Left kidney (tissue), 8 donors: ENCODE results near the gene EIPR1. TPM values are rescaled to one million over a fixed set of nuclear protein-coding genes. Genes with fewer than 3 reads are reported as not detected.

Experiments
- DNase-seq: peaks from one replicate; pipeline ENCODE4 v3.0.0-alpha.2; 2013
- long read RNA-seq, 8 donors: transcript quantifications; one replicate each; lab custom pipeline, GENCODE V29; 2026
- polyA plus RNA-seq: library from polyadenylated mRNA; unstranded; fragments of 120-200 nt; gene quantifications from one replicate; pipeline ENCODE4 v1.2.1, GENCODE V29; 2013; ENCODE audit not compliant: insufficient read length

EIPR1 gene
- 26.3 TPM for polyA plus RNA-seq
- long read RNA-seq, donor 1, transcript EIPR1-201 (9 exons, 1,766 nt): major isoform, 9 of 9 reads
- long read RNA-seq, donor 1, partial matches to known transcripts: 0 of 9 reads
- long read RNA-seq, donor 1, other reads (novel, unspliced or antisense): 0 of 9 reads
- long read RNA-seq, donor 2, transcript EIPR1-201 (9 exons, 1,766 nt): major isoform, 11 of 11 reads
- long read RNA-seq, donor 2, partial matches to known transcripts: 0 of 11 reads
- long read RNA-seq, donor 2, other reads (novel, unspliced or antisense): 0 of 11 reads
- long read RNA-seq, donor 3, transcript EIPR1-201 (9 exons, 1,766 nt): major isoform, 6 of 27 reads
- long read RNA-seq, donor 3, partial matches to known transcripts: 12 of 27 reads
- long read RNA-seq, donor 3, other reads (novel, unspliced or antisense): 5 of 27 reads
- long read RNA-seq, donor 4, partial matches to known transcripts: 0 of 2 reads
- long read RNA-seq, donor 4, other reads (novel, unspliced or antisense): 0 of 2 reads
- long read RNA-seq, donor 5, transcript EIPR1-201 (9 exons, 1,766 nt): major isoform, 17 of 19 reads
- long read RNA-seq, donor 5, partial matches to known transcripts: 0 of 19 reads
- long read RNA-seq, donor 5, other reads (novel, unspliced or antisense): 0 of 19 reads
- long read RNA-seq, donor 6, transcript EIPR1-201 (9 exons, 1,766 nt): major isoform, 9 of 10 reads
- long read RNA-seq, donor 6, partial matches to known transcripts: 0 of 10 reads
- long read RNA-seq, donor 6, other reads (novel, unspliced or antisense): 0 of 10 reads
- long read RNA-seq, donor 7, transcript EIPR1-201 (9 exons, 1,766 nt): major isoform, 12 of 14 reads
- long read RNA-seq, donor 7, partial matches to known transcripts: 0 of 14 reads
- long read RNA-seq, donor 7, other reads (novel, unspliced or antisense): 0 of 14 reads
- long read RNA-seq, donor 8, transcript EIPR1-201 (9 exons, 1,766 nt): major isoform, 5 of 5 reads
- long read RNA-seq, donor 8, partial matches to known transcripts: 0 of 5 reads
- long read RNA-seq, donor 8, other reads (novel, unspliced or antisense): 0 of 5 reads

- DNase-seq: peak; percentile 98
Observed at GRCh38 chr2:3377612-3378432, at the start of gene EIPR1. Gene EIPR1, minus strand, starts transcription at chr2:3377818. Its CDS starts 129 bp downstream, at chr2:3377689.

- DNase-seq: no peak
Observed at GRCh38 chr2:3427272-3427671, 49.7 kb upstream of the EIPR1 start.

DNA sequence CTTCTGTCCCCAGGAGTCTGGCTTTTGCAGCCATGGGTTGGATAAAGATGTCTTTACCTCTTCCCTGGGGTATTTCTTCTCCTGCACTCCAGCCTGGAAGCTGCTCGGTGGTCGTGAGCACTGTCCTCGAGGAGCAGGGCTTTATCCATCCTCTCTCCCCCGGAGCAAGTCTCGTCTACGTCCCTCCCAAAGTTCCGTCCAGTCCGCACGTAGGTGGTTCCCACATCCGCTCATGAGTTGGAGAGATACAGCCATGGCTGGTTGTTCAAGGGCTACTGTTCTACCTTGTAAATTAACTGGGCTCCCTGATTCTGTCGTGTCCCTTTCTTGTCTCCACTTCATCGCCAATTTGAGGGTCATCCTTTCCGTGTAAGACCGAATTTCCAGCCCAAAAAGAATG lies 49.0 kb upstream of the EIPR1 start:
- no peak for DNase-seq

DNA sequence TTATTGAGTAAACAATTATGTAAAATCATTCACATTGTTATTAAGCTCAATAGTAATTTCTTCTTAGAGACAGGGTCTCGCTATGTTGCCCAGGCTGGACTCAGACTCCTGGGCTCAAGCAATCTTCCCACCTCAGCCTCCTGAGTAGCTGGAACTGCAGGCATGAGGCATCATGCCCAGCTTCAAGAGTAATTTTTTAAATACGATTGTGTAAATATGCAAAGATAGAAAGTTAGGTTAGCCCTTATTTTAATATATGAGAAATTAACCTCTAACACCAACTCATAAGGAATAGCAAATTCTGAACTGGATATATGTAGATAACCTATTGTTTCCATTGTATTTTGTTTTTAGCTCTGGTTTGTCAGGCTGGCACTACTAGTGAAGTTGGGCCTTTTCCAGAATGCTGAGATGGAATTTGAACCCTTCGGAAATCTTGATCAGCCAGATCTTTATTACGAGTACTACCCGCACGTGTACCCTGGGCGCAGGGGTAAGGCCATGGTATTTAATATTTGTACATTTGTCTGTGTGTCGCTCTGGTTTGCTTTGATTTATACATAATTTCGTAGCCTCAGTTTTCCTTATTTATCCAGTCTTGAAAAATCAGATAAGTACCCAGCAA lies 46.7 kb upstream of the EIPR1 start:
- DNase-seq: no peak

- no peak for DNase-seq
Observed at GRCh38 chr2:3423492-3424170, 46.0 kb upstream of the EIPR1 start.

DNA sequence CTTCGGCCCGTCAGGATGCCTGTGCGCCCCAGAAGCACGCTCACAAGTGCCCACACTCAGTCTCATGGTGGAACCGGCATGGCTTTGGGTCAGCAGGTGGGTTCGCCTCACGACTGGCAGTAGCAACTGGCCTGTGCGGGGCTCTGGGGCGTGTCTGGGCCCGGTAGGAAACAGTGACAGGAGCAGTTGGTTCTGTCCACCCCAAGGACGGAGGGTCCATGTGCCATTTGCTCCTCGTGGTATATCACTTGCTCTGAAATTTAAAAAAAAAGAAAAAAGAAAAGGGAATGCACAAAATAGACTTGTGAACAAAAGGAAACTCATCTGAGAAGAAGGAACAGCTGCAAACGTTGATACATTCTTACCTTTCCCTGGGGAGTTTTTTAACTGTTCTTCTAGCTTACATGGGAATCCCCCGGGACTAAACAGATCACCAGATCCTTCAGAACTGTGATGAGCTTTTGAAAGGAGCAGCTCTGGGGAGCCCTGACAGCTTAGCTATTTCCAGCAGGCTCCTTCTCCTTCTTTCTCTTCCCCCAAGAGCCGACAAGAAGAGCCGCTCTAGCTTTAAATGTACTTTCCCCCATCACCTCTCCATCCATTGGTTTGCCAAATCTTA lies 44.7 kb upstream of the EIPR1 start:
- DNase-seq: no peak

DNA sequence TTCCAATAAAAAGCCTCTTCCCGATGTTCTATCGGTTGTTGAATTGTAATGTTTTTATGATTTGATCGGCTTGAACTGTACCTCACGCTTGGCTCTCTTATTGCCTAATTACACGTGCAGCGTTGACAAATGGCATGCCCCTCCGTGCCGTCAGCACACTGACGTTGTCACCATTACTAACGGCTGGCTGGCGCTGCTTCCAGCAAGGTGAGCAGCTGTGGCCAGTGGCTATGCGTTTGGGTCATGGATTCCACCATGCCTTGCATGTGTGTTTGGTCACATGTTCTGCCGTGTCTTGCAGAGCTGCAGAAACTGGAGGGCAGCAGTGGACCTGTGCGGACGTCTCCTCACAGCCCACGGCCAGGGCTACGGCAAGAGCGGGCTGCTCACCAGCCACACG lies 44.0 kb upstream of the EIPR1 start:
- no peak for DNase-seq

- no peak for DNase-seq
Observed at GRCh38 chr2:3420769-3421397, 43.3 kb upstream of the EIPR1 start.

- DNase-seq: no peak
Observed at GRCh38 chr2:3420076-3420768, 42.6 kb upstream of the EIPR1 start.

DNA sequence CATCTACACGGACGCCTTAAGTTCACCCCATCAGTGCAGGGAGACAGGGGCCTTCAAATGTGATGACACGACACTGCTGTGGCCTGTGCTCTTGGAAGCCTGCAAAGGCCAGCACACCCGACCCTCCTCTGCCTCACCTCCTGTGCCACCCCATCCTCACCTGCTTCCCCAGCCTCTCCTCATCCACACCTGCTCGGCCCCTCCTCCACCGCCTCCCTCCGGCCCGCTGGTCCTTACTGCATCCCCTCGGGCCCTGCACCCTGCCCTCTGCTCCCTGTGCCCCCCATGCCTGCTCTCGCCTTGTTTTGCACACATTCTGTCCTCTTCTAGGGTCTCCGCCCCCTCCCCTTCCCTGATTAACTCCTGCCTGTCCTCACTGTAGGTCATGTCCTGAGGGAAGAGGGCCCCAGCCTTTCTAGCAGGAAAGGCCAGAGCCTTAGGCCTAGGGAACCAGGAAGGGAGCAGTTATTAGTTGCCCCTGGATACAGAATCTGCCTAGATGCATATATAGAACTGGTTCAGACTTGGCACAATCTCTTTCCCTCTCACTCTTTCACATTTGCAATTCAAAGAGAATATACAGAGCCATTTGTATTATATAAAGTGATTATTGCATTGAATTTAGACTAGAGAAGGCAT lies 41.3 kb upstream of the EIPR1 start:
- no peak for DNase-seq

- DNase-seq: no peak
Observed at GRCh38 chr2:3414133-3414860, 36.7 kb upstream of the EIPR1 start.

DNA sequence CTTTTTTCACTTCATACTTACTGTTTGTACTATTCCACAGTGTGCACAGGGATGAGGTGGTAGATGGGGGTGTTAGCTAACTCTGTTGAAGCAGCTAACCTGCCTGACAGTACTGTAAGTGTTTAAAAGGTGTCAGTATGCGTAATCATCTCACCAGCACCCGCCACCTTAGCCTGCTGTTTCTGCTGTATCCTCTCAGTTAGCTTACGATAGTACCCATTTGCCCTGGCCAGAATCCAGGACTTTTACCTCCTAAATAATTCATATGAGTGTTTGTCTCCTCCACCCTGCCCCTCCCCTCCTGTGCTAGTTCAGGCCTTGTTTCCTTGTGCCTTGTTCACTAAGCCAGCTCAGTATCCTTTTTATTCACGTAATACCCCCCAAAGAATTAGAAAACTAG lies 36.1 kb upstream of the EIPR1 start:
- no peak for DNase-seq

- DNase-seq: no peak
Observed at GRCh38 chr2:3411103-3411502, 33.5 kb upstream of the EIPR1 start.

DNA sequence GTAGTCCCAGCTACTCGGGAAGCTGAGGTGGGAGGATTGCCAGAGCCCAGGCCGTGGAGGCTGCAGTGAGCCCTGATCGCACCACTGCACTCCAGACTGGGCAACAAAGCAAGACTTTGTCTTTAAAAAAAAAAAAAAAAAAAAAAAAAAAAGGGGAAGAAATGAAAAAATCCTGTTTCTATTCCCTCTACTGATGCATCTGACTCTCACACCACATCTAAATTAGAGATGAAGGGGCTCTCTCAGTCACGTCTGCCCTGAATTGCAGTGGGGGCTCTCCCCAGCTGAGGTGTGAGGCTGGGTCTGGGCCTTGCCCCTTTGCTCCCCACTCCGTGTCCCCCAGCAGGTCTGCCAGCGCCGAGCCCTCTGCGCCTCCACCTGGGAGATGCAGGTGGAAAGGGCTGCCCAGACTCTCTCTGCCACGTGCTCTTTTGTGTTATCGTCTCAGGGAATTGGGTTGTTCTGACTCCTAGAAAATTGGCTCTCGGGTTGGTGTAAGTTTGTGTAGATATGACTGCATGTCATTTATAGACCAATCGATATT lies 32.1 kb upstream of the EIPR1 start:
- DNase-seq: no peak

- DNase-seq: no peak
Observed at GRCh38 chr2:3408781-3409180, 31.2 kb upstream of the EIPR1 start.

DNA sequence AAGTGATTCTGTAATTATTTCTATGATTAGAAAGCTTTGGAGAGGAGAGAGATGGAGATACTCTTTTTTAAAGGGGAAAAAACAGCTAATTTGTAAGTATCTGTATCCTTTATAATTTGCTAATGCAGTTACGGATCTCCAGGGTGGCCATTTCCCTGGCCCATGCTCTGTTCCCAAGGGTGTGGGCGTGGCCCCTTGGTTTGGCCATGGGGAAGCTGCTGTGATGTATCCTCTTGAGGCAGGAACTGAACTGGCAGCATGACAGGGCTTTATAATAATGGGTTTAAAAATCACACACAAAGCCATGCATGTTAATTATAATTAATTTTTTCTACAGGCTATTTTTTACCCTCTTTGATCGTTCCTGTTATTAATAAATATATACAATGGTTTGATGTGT lies 28.9 kb upstream of the EIPR1 start:
- DNase-seq: no peak

- peak; percentile 21 for DNase-seq
Observed at GRCh38 chr2:3405876-3406275, 28.3 kb upstream of the EIPR1 start.

GRCh38 chr2:3405307-3405706 lies 27.7 kb upstream of the EIPR1 start:
- no peak for DNase-seq
